HG03060 (cell line): ENCODE measurements around the gene CD22.

Source experiments
- ATAC-seq: cut with Tn5 transposase; IDR thresholded peaks from one replicate; pipeline ENCODE4 v1.9.1; 2021; ENCODE audit warnings: low read depth, moderate number of reproducible peaks; ENCODE audit not compliant: unreplicated experiment

The CD22 gene

GRCh38 chr19:35294859-35295791 lies 33.9 kb upstream of the CD22 start:
- ATAC-seq, result no peak

GRCh38 chr19:35295792-35296462 lies 33.1 kb upstream of the CD22 start:
- ATAC-seq, result no peak

GRCh38 chr19:35296644-35297514 lies 32.1 kb upstream of the CD22 start:
- ATAC-seq, result no peak

DNA sequence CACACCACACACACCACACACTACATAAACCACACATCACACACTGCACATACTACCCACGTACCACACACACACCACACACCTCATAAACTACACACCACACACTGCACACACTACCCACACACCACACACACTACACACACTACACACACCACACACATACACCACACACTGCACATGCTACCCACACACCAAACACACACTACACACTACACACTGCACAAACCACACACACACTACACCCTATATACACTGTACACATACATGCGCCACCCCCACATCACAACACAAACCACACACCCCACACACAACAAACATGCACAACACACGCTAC lies 31.5 kb upstream of the CD22 start:
- no peak for ATAC-seq

DNA sequence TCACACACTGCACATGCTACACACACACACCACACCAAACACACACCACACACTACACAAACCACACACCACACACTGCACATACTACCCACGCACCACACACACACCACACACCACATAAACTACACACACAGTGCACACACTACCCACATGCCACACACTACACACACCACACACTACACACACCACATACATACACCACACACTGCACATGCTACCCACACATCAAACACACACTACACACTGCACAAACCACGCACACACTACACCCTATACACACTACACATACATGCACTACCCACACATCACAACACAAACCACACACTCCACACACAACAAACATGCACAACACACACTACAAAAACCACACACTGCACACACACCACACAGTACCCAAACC lies 31.1 kb upstream of the CD22 start:
- ATAC-seq, result no peak

DNA sequence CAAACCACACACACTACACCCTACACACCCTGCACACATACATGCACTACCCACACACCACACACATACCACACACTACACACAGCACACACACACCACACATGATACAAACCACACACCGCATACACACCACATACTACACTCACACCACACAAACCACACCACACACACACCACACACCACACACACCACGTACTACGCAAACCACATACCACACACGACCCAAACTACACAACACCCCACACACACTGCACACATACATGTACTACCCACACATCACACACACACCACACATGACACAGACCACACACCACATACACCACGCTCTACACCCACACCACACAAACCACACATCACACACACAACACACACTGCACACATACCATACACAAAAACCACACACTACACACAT lies 30.4 kb upstream of the CD22 start:
- no peak for ATAC-seq

DNA sequence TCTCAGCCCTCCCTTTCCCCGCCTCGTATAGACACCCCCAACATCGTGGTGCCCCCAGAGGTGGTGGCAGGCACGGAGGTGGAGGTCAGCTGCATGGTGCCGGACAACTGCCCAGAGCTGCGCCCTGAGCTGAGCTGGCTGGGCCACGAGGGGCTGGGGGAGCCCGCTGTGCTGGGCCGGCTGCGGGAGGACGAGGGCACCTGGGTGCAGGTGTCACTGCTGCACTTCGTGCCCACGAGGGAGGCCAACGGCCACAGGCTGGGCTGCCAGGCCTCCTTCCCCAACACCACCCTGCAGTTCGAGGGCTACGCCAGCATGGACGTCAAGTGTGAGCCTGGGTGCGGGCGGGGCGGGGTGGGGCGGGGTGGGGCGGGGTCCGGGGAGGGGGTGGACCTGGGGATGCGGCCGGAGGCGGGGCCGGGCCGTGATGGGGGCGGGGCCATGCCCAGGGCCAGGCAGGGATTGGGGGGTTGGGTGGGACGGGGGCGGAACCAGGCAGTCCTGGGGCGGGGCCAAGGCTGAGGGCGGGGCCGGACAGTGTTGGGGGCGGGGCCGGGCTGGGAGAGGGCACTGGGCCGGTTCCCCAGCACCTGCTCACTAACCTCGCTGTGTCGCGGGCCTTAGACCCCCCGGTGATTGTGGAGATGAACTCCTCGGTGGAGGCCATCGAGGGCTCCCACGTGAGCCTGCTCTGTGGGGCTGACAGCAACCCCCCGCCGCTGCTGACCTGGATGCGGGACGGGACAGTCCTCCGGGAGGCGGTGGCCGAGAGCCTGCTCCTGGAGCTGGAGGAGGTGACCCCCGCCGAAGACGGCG lies 29.3 kb upstream of the CD22 start:
- no peak for ATAC-seq

DNA sequence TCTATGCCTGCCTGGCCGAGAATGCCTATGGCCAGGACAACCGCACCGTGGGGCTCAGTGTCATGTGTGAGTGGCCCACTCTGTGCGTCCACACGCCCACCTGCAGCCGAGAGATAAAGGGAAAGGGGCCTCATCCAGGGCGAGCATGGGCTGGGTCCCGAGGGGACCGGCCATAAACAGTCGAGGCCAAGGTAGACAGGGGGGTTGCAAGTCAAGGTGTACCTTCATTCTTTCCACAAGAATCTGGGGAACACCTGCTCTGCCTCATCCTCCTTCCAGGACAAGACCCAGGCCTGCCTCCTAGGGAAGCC lies 28.7 kb upstream of the CD22 start:
- ATAC-seq, result no peak

DNA sequence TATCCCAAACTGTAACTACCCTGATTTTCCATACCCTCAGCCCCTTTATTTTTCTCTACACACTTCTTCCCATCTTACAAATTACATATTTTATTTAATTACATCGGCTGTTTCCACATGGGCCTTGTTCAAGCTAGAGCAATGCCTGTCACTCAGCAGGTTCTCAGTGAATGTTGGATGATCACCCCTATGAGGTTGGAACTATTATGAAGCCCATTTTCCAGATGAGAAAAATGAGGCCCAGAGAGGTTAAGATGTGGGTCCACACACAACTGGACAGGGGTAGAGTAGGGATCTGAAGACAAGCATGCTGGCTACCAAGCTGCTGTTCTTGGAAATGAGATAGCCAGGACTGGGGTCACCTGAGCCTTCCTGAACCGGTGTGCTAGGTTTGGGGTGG lies 27.0 kb upstream of the CD22 start:
- ATAC-seq, result no peak

DNA sequence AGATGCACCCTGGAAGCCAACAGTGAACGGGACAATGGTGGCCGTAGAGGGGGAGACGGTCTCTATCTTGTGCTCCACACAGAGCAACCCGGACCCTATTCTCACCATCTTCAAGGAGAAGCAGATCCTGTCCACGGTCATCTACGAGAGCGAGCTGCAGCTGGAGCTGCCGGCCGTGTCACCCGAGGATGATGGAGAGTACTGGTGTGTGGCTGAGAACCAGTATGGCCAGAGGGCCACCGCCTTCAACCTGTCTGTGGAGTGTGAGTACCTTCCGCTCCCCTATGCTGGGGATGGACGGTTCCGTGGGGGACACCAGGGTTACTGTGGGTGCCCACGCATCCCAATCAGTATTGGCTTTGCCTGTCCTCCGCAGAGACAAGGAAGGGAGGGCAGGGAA lies 26.5 kb upstream of the CD22 start:
- ATAC-seq, result no peak

DNA sequence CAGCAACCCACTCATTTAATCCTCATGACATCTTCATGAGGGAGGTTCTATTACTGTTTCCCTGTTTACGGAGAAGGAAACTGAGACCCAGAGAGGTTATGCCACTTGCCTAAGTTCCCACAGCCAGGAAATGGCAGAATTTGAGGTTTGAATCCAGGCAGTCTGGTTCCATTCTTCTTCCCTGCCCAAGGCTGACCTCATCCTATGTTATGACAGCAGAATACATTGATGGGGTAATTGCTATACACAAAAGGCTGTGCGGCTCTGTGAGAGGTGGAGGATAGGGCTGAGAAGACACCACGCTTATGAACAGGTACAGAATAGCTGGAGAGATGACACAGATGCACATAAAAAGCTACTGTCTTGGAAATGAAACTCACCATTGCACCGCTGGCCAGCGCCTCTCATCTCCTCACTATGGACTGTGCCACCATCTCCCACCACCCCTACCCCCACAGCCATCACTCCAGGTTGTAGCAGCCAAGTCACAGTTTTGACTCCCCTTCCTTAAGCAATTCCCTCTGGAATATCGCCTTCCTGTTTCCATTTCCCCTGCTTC lies 25.6 kb upstream of the CD22 start:
- ATAC-seq, result no peak

DNA sequence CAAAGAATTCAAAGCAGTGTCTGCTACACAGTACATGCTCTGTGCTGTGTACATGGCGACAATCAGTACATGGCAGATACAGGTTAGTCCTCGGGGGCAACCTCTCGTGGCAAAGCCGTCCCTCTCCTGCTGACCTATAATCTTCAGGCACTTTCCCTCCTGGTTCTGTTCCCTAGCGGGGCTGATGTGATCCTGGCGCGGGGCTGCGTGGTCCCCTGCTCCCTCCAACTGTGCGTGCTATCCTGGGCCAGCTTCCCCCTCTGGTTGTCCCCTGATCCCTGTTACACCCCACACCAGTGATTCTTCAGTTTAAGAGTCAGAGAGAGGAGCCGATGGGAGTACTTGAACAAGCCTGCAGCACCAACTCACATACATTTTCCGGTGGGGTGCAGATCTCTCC lies 25.0 kb upstream of the CD22 start:
- no peak for ATAC-seq

GRCh38 chr19:35305181-35305580 lies 23.8 kb upstream of the CD22 start:
- ATAC-seq, result no peak

- ATAC-seq, result no peak
Observed at GRCh38 chr19:35306473-35307246, 22.3 kb upstream of the CD22 start.

GRCh38 chr19:35307931-35308330 lies 21.1 kb upstream of the CD22 start:
- no peak for ATAC-seq

- ATAC-seq, result no peak
Observed at GRCh38 chr19:35308910-35309309, 20.1 kb upstream of the CD22 start.

DNA sequence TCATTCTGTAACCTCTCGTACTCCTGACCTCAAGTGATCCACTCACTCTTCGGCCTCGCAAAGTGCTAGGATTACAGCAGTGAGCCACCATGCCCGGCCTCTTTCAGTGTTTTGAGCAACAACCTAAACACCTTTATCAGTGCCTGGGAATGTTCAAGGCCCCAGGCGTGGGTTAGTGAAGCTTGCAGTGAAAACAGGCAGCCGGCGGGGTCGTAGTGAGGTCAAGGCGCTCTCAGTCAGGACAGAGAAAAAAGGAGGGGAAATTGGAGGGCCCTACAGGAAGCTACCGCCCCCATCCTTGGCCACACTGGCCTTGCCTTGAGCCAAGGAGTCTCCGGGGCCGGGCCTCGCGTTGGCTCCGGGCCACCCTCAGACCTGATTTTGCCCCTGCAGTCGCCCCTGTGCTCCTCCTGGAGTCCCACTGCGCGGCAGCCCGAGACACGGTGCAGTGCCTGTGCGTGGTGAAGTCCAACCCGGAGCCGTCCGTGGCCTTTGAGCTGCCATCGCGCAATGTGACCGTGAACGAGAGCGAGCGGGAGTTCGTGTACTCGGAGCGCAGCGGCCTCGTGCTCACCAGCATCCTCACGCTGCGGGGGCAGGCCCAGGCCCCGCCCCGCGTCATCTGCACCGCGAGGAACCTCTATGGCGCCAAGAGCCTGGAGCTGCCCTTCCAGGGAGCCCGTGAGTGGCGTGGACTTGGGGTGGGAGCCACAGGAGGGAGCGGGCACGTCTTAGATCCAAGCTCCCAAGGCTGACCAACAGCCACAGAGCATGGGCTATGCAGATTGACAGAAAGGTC lies 19.3 kb upstream of the CD22 start:
- ATAC-seq, result no peak

DNA sequence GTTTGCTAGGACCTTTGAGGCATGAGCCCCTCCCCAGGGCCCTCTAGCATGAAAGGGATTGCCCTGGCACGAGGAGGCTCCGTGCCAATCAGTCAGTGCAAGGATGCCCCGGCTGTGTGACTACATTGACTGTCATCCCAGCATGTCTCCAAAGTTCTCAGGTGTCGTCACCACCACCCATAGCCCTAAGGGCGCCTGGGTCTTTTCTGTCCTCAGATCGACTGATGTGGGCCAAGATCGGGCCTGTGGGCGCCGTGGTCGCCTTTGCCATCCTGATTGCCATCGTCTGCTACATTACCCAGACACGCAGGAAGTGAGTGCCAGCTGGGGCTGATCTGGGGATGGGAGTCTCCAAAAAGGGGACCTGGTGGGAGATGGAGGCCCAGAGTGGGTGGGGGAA lies 18.7 kb upstream of the CD22 start:
- ATAC-seq, result no peak
